ENCODE data around the gene KMO. TPM values are rescaled to one million over a fixed set of nuclear protein-coding genes. Genes with fewer than 3 reads are reported as not detected.

KMO gene
- total and polyA plus RNA-seq, 2 of the 13 experiments (the other 11 are each of a cell fraction or from before 2014, with no cell fraction given), result 0.01 TPM; not detected in 1

- CTCF ChIA-PET (ENCODE audit: low intra/inter-chr PET ratio, low total read pairs), result no interaction called here
- H3K9ac ChIP-seq (ENCODE audit: insufficient read depth, low read depth, low read length), result no peak overlapping the region
- H2AFZ ChIP-seq (ENCODE audit: low read length), result no peak overlapping the region
- no peak for DNase-seq (ENCODE audit: low spot score)
- no peaks in the 10 kb centered on the region for H3K4me1 ChIP-seq (ENCODE audit: insufficient read depth, low read length)
- no peaks in the 10 kb centered on the region for H3K27me3 ChIP-seq (ENCODE audit: control insufficient read depth in 1 of 2, insufficient read depth in 2 of 2, low read length in 2 of 2)
- H3K9me3 ChIP-seq (ENCODE audit: low read length), result no peaks in the 10 kb centered on the region
- in situ Hi-C loops (cut with HindIII; ENCODE audit: extremely low pct_ligation_motif_present, low pct_unique_long_range_greater_than_20kb), result no loop called here
- H3K27ac ChIP-seq (ENCODE audit: extremely low read length, insufficient read depth, low read length), result no peak overlapping the region
- intact Hi-C loops (cut with micrococcal nuclease; ENCODE audit: unreplicated experiment), result no loop called here
- FAIRE-seq, result no peak
- POLR2A ChIA-PET, result no interaction called here
- no peaks in the 10 kb centered on the region; the same call in 1 of the 2 replicates for H4K20me1 ChIP-seq (ENCODE audit: insufficient read depth, low read length)
- 96% methylated on average over 2 of the region's 2 CpGs for WGBS (ENCODE audit: low lambda C conversion rate)
- BruUV-seq (replicated peaks), result no TSS peak
- no peak for ATAC-seq
- no peak overlapping the region for H3K4me2 ChIP-seq (ENCODE audit: low read depth, low read length)
- TF ChIP-seq, protein P1, sequence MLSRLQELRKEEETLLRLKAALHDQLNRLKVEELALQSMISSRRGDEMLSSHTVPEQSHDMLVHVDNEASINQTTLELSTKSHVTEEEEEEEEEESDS (CRISPR knock-in tag; IDR thresholded peaks at IDR 0.05; ENCODE audit: borderline replicate concordance), result no peak
- TF ChIP-seq SALL2 (CRISPR knock-in tag; IDR thresholded peaks at IDR 0.05) (no peak), FOXA1 (IDR thresholded peaks at IDR 0.05) (no peak), FOXA1 (CRISPR knock-in tag; IDR thresholded peaks at IDR 0.05) (no peak), ZBTB38 (CRISPR knock-in tag; IDR thresholded peaks at IDR 0.05) (no peak), ZNF468 (CRISPR knock-in tag; IDR thresholded peaks at IDR 0.05) (no peak), NFKBIZ (CRISPR knock-in tag; IDR thresholded peaks at IDR 0.05) (no peak), TP53 (CRISPR knock-in tag; conservative IDR thresholded peaks at IDR 0.05) (no peak), MBNL3 (CRISPR knock-in tag; conservative IDR thresholded peaks at IDR 0.05) (no peak), YEATS2 (CRISPR knock-in tag; IDR thresholded peaks at IDR 0.05; ENCODE audit: borderline replicate concordance) (no peak), TAF1 (CRISPR knock-in tag; IDR thresholded peaks at IDR 0.05) (no peak), WIZ (CRISPR knock-in tag; IDR thresholded peaks at IDR 0.05) (no peak), GTF3A (CRISPR knock-in tag; conservative IDR thresholded peaks at IDR 0.05) (no peak), LCORL (IDR thresholded peaks at IDR 0.05) (no peak), LCORL (CRISPR knock-in tag; IDR thresholded peaks at IDR 0.05) (no peak), HNRNPL (IDR thresholded peaks at IDR 0.05; ENCODE audit: low read depth, low read length) (no peak), STAG1 (CRISPR knock-in tag; IDR thresholded peaks at IDR 0.05) (no peak), ZNF572 (CRISPR knock-in tag; IDR thresholded peaks at IDR 0.05) (no peak)
- TF ChIP-seq, protein P2, sequence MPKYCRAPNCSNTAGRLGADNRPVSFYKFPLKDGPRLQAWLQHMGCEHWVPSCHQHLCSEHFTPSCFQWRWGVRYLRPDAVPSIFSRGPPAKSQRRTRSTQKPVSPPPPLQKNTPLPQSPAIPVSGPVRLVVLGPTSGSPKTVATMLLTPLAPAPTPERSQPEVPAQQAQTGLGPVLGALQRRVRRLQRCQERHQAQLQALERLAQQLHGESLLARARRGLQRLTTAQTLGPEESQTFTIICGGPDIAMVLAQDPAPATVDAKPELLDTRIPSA (CRISPR knock-in tag; IDR thresholded peaks at IDR 0.05; ENCODE audit: borderline replicate concordance), result no peak
- TF ChIP-seq, protein P3, sequence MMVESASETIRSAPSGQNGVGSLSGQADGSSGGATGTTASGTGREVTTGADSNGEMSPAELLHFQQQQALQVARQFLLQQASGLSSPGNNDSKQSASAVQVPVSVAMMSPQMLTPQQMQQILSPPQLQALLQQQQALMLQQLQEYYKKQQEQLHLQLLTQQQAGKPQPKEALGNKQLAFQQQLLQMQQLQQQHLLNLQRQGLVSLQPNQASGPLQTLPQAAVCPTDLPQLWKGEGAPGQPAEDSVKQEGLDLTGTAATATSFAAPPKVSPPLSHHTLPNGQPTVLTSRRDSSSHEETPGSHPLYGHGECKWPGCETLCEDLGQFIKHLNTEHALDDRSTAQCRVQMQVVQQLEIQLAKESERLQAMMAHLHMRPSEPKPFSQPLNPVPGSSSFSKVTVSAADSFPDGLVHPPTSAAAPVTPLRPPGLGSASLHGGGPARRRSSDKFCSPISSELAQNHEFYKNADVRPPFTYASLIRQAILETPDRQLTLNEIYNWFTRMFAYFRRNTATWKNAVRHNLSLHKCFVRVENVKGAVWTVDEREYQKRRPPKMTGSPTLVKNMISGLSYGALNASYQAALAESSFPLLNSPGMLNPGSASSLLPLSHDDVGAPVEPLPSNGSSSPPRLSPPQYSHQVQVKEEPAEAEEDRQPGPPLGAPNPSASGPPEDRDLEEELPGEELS (CRISPR knock-in tag; IDR thresholded peaks at IDR 0.05), result no peak
- TF ChIP-seq, protein P4, sequence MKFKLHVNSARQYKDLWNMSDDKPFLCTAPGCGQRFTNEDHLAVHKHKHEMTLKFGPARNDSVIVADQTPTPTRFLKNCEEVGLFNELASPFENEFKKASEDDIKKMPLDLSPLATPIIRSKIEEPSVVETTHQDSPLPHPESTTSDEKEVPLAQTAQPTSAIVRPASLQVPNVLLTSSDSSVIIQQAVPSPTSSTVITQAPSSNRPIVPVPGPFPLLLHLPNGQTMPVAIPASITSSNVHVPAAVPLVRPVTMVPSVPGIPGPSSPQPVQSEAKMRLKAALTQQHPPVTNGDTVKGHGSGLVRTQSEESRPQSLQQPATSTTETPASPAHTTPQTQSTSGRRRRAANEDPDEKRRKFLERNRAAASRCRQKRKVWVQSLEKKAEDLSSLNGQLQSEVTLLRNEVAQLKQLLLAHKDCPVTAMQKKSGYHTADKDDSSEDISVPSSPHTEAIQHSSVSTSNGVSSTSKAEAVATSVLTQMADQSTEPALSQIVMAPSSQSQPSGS (CRISPR knock-in tag; IDR thresholded peaks at IDR 0.05), result no peak
- H3K4me3 ChIP-seq (replicated peaks in 1 of 3; ENCODE audit: insufficient read depth in 1 of 3, low read depth in 2 of 3, low read length in 3 of 3), result no peak overlapping the region
- H3K79me2 ChIP-seq (ENCODE audit: insufficient read depth, low read length), result no peaks in the 10 kb centered on the region
- peaks cover 4 to 81% of the 10 kb centered on the region in 2 experiments for H3K36me3 ChIP-seq (replicated peaks in 1 of 2; ENCODE audit: control insufficient read depth in 1 of 2, insufficient read depth in 2 of 2, low read length in 2 of 2)
These were observed 24.9 kb upstream of the KMO start for GRCh38 chr1:241507189-241507863.

Data from HepG2 (cell line).